Bone marrow (tissue), 2 donors: ENCODE data around the gene AXDND1.
"Not testable (repeated sequence)": the region's sequence is repeated elsewhere in the genome, so short reads cannot be mapped to it uniquely, and the experiment has no call there.

Experiments used
- DNase-seq, 2 donors: peaks; one replicate each; lab custom pipeline; 2025; lab: John Stamatoyannopoulos, UW

AXDND1 gene

DNA sequence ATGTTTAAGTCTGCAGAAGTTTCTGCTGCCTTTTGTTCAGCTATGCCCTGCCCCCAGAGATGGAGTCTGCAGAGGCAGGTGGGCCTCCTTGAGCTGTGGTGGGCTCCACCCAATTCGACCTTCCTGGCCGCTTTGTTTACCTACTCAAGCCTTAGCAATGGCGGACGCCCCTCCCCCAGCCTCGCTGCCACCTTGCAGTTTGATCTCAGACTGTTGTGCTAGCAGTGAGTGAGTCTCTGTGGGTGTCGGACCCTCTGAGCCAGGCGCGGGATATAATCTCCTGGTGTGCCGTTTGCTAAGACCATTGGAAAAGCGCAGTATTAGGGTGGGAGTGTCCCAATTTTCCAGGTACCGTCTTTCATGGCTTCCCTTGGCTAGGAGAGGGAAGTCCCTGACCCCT is 99.9 kb downstream of the AXDND1 start:
- DNase-seq: not testable (repeated sequence)

DNA sequence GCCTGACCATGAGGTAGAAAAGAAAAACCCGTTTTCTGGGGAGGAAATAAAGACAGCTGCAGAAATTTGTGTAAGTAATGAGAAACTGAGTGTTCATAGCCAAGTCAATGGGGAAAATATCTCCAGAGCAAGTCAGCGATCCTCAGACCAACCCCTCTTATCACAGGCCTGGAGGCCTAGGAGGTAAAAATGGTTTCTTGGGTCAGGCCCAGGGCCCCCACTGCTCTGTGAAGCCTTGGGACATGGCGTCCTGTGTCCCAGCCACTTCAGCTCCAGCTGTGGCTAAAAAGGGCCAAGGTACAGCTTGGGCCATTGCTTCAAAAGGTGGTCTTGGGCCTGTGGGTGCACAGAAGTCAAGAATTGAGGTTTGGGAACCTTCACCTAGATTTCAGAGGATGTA is 108.9 kb downstream of the AXDND1 start:
- no peak for DNase-seq

DNA sequence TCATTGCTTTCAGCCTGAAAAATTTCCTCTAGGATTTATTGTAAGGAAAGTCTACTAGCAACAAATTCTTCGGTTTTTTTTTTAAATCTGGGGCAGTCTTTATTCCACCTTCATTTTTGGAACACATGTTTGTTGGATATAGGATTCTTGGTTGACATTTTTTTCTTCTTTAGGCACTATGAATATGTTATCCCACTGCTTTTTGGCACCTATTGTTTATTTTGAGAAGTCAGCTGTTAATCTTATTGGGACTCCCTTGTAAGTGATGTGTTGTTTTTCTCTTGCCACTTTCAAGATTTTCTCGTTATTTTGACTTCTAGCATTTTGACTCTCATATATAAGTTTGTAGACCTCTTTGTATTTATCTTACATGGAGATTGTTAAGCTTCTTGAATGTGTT is 110.7 kb downstream of the AXDND1 start:
- no peak for DNase-seq

DNA sequence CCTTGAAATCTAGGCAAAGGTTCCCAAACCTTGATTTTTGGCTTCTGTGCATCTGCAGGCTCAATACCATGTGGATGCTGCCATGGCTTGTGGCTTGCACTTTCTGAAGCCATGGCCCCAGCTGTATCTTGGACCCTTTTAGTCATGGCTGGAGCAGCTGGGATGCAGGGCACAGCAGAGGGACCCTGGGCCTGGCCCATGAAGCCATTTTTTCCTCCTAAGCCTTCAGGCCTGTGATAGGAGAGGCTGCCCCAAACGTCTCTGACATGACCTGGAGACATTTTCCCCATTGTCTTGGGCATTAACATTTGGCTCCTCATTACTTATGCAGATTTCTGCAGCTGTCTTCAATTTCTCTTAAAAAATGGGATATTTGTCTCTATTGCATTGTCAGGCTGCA is 112.6 kb downstream of the AXDND1 start:
- DNase-seq: no peak

DNA sequence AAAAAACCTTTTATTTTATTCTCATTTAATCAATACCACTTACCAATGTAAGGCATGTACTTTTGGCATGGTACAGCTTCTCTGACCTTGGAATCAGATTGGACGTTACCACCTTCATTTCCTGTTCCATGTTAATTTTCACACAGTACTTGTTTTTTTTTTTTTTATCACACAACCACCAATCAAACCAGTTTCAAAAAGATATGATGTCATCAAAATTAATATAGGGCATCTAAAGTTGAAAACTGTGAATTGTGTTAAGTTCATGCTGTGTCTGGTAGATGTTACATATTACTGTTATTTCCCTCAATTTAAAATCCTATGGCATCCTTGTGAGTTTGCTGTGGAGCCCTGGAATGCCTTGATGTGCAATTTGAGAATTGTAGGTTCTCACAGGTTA is 124.8 kb downstream of the AXDND1 start:
- no peak for DNase-seq

DNA sequence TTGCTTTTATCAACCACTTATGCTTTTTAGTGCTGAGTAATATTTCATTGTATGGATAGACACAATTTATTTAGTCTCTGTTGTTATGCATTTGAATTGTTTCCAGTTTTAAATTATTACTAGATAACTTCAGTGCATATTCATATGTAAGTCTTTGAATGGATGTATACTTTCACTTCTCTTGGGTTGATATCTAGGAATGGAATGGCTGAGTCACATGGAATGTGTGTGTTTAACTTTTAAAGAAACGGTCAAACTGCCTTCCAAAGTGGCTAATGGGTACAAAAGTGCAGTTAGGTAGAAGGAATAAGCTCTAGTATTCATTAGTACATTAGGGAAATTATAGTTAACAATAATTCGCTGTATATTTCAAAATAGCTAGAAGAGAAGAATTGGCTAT is 127.6 kb downstream of the AXDND1 start:
- DNase-seq: no peak

DNA sequence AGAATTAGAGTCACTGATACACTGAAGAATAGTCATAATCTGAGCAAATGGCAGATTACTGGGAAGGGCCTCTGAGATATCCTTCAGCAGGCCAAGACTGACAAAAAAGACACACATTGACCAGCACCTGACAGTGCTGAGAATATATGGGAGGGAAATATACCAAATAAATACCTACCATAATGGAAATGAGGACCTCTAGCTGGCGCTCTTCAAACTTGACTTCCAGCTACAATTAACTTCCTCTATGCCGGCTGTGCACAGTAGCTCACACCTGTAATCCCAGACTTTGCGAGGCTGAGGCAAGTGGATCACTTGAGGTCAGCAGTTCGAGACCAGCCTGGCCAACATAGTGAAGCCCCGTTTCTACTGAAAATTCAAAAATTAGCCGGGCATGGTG is 140.4 kb downstream of the AXDND1 start:
- DNase-seq: no peak

DNA sequence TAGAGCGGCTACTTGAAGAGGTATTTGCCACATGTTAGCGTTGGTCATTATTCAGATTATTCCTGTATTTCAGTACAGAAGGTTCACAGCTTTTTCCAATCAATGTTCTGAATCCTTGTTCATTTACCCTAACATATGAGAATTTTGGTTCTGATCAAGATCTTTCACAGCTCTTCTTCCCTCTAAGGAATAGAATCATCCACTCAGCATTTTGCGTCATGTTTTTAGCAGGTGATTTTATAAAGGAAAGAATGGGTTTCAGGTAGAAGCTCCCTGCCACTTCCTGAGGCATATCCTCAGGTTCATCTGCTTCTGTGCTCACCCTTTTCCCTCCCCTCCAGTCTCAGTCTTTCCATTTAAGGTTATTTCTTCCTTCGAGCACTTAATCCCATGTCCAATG is 143.6 kb downstream of the AXDND1 start:
- DNase-seq: no peak

DNA sequence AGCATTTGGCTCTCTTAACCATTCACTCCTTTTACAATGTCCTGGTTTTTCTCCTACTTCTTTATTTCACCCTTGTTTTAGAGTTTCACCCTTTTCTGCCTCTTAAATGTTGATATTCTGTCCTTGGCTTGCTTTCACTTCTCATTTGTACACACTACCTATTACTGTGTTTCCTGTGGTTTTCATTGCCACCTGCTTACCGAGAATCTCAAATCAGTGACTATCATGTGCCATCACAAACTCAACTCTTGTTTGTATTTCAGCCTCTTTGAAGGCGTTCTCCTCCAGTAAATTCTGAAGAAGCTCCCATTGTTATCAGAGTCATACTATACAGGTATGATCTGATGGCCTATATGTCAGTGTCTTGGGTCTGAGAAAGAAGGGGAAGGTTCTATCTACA is 144.3 kb downstream of the AXDND1 start:
- no peak for DNase-seq

DNA sequence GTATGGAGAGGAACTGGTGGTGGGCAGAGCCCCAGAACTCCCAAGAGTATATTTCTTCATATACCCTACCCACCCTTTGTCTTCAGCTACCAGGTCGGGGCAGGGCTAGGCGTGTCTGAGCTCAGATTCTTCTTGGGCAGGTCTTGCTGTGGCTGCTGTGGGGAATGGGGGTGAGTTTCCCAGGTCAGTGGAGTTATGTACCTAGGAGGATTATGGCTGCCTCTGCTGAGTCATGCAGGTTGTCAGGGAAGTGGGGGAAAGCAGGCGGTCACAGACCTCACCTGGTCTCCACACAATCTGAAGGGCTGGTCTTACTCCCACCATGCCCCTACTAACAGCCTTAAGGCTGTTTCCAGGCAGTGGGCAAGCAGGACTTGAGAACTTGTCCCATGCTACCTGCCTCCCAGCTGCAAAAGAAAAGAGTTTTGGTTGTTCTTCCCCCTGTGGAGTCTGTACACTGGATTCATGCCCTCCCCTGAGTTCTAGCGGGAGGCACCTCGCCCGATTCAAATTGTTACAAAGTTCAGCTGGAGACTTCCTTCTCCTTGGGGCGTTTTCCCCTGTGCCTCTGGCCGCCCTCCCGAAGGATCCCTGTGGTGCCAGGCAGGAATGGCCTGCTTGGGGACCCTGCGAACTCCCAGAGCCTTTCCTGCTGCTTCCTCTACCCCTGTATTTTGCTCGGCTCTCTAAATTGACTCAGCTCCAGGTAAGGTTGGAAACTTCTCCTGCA is 151.4 kb downstream of the AXDND1 start:
- DNase-seq: no peak

DNA sequence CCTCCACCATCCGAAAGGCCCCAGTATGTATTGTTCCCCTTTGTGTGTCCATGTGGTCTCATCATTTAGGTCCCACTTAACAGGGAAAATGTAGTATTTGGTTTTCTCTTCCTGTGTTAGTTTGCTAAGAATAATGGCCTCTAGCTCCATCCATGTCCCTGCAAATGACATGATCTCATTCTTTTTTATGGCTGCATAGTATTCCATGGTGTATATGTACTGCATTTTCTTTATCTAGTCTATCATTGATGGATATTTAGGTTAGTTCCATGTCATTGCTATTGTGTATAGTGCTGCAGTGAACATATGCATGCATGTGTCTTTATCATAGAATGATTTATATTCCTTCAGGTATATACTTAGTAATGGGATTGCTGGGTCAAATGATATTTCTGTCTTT is 152.8 kb downstream of the AXDND1 start:
- not testable (repeated sequence) for DNase-seq

DNA sequence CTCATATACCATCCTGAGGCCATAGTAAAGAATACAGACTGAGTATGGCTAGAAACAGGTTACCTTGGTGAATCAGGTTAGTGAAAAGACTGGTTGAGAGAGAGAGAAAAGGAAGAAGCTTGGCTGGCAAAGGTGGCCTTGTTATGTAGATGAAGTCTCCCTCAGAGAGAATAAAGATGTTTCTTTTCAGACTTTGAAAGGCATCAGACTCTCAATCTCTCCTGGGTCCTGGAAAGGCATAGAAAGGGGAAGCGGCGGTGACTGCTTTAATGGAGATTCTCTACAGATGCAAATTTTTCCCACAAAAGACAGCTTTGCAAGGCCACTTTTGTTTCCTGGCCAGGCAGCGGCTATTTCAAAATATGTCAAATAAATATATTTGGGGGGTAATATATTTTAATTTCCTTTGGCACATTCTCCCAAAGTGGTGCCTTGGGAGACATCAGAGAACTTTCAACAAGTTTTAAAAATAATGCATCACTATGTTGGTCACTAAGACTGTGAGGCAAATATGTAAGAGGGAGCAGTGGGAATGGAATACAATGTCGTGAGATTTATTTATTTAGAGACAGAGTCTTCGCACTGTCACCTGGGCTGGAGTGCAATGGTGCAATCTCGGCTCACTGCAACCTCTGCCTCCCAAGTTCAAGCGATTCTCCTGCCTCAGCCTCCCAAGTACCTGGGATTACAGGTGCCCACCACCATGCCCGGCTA is 163.9 kb downstream of the AXDND1 start:
- DNase-seq: no peak

DNA sequence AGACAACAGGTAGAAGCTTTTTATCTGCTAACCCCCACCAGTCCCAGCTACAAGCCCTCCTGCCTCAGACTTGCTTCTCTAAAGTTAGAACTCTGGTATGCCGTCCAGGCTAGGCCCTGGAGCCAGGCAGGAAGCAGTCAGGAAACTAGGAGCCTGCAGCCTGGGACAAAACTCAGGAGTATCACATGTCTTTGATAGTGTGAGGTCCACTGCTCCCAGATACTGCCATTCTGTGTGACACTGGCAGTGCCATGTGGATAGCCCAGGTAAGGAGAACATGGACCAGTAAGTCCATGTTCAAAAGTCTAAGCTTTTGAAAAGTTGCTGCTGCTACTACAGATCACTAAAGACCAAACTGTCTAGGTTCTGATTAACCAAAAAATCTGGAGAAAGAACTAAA is 164.6 kb downstream of the AXDND1 start:
- no peak for DNase-seq

DNA sequence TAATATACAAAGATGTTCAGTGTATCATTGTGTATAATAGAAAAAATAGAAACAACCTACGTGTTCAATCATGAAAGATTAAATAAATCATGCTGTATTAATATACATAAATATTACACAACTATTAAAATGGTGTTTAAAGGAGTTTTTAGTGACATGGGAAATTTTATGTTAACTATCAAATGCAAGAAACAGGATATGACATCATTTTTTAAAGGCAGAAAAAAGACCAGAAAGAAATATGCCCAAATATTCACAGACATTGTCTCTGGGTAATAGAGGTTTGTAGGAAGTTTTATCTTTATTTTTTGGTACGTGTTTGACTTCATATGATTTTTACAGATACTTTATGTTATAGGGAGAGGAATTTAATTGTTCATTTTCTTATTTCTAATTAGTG is 176.0 kb downstream of the AXDND1 start:
- DNase-seq: no peak

DNA sequence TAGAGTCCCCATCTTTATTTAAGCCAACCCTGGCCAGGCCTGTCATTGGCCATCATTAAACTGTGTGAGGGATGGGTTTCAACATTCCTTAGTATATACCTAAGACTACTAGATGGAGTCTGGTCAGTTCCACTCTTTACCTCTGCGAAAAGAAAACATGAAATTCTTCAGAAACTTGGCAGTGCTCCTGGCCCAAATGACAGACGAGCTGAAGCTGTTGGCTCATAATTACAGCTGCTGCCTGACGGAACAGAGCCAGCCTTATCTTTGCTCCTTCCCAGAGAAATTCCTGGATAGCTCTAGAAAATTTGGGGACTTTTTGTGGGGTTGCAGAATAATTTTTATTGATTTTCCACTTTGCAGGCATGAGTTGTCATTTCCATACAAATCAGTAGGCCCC is 179.6 kb downstream of the AXDND1 start:
- DNase-seq: no peak

DNA sequence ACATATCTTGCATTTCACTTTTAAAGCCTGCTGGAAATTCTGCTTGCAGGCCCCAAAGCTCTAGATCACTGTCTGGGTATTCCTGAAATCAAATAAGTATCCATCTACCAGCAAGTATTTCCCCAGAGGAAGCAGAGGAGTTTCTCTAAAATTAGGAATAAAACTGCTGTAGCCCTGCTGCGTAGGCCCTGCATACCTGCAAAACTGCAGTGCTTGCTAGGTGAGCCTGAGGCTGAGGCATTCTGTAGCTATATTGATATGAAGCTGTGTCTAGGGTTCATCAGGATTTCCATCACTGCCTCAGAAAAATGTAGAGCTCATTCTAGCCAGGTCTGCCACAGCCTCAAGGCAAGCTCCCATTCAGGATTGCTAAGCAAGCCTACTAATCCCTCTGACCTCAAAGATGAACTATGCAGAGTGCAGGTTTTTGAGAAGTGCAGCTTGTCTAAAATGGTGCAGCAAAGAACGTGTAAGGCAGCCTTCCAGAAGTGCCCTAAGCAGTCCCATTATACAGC is 181.3 kb downstream of the AXDND1 start:
- DNase-seq: no peak

DNA sequence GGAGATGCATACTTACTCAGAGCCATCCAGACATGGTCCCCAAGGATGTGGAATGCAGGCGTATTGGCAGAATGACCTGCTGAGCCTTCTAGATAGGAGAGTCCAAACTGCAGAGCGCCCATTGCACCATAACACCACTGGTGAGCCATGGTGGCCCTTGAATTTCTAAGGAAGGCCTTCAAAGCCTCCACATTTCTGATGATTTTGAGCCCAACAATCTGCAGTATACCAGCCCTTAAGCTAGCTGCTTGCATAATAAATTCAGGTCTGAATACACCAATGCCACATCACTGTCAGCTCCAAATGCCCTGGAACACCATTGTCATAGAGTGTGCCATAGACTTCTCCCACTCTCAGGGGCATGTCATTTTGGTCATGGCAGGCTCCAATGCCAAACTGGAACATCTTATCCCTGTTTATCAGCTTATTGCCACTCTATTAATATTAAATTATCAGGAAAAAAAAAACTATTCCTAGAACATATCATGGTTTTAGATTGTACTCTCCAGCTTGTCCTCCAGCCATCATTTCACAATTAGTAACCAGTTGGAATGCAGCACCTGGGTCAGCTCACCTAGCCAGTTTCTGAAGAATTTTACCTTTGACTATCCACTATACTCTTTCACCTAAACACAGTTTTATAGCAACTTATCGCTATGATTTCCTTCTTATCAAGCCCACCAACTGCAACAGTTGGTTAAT is 183.0 kb downstream of the AXDND1 start:
- DNase-seq: no peak

DNA sequence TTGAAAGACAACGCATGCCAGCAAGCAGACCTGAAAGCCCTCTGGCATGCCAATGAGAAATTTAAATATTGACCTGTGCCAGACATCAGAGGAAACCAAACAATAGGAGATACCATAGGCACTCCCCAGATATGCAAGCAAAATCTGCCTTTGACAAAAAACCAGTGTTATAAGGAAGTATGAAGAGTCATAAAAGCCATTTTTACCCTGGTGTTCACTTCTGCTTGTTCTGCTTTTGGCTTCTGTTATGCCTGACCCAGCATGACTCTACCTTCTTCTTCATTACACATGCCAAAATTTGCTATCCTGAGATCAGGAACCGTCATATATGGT is 183.6 kb downstream of the AXDND1 start:
- DNase-seq: no peak

DNA sequence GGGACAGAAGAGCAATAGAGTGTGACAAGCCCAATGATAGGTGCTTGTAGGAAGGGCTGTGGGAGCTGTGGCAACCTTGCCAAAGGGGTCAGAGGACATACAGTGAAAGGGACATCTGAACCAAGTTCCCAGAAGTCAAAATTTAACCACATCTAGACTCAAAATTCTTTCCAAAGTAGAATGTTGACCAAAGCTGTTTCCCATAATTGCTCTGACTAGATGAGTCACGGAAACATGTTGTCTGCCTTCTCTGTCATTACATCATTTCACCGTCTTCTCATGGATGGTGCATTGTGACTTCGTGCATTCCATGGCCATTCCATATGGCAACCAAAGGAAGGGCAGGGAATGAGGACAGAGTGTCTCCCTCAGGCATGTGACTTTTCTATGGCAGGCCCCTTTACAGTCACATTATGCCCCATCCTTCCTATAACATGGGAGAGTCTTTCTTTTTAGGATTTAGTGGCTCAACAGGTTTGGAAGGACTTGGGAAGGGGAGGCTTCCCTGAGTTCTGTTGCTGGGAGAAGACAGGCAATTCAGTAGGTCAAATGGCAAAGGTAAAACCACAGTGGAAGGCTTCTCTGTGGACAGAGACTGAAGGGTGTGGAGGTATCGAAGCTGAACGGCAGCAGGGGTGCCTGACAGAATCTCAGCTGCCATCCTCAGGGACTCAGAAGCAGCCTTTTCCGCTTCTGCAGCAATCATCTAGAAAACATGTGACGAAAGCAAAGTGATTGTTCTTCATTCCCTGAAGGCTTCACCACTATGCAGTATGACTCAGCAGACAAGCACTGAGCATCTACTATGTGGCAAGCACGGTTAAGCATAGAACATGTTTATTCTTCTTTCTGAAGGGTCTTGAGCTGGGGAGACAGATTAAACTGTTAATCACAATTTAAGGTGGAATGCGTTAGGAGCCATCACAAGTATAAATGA is 185.2 kb downstream of the AXDND1 start:
- DNase-seq: no peak

DNA sequence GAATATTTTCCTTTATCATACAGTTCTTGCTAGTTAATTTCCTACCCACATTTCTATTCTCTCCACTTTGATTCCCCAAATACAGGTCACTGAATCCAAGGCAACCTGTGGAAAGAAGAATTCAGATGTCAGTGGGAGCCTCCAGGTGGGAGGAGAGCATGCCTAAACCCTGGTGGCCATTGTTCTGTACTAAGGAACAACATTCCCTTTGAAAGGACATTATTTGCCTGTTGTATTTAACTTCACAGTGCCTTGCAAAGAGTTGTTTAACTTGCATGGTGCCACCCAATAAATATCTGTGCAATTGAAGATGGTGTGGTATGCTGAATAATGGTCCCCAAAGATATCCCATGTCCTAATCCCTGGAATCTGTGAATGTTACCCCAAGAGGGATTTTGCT is 188.7 kb downstream of the AXDND1 start:
- DNase-seq: no peak

DNA sequence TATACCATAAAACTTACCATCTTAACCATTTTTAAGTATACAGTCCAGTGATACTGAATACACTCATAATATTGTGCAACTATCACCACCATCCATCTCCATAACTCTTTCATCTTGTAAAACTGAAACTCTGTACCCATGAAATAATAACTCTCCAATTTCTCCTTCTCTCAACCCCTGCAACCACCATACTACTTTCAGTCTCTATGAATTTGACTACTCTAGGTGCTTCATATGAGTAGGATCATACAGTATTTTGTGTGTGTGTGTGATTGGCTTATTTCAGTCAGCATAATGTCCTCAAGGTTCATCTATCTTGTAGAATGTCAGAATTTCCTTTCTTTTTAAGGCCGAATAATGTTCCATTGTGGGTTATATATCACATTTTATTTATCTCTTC is 192.3 kb downstream of the AXDND1 start:
- DNase-seq: no peak
